Panc1 (cell line): ENCODE measurements around the gene AGPAT3. TPM values are rescaled to one million over a fixed set of nuclear protein-coding genes. Genes with fewer than 3 reads are reported as not detected.

Experiments
- ATAC-seq: fragments of 200-7000 bp; cut with Tn5 transposase; 2 replicates; pipeline ENCODE4 v1.9.1; 2020; ENCODE audit warnings: mild to moderate bottlenecking, moderate library complexity
- BruUV-seq: library from RNA; stranded (reverse); fragments of 400-500 nt; replicated peaks from 2 replicates; lab custom pipeline; 2021; lab: Mats Ljungman, UMichigan
- CTCF ChIA-PET: fragments of 300-600 bp; sonication (Branson Sonifier 250); formaldehyde crosslinking; loops from one replicate; lab custom pipeline; 2022; ENCODE audit warnings: antibody characterized with exemption; lab: Charles Lee
- POLR2A ChIA-PET: fragments of 300-600 bp; sonication (Branson Sonifier 250); formaldehyde crosslinking; loops from one replicate; lab custom pipeline; 2022; ENCODE audit warnings: antibody characterized with exemption; lab: Charles Lee
- DNase-seq: peaks from one replicate; pipeline ENCODE4 v3.0.0-alpha.2; 2010; ENCODE audit warnings: low read depth, low spot score
- H3K27ac ChIP-seq: 2 replicates; pipeline ENCODE4 v1.5.1; 2011; ENCODE audit warnings: mild to moderate bottlenecking, low read length, inconsistent platforms
- H3K27me3 ChIP-seq: fragments of 200-500 bp; sonication (Bioruptor generic); 2 replicates; pipeline ENCODE4 v1.6.0; 2014; ENCODE audit warnings: low read length, inconsistent platforms; ENCODE audit not compliant: control insufficient read depth, insufficient read depth
- H3K36me3 ChIP-seq: fragments of 200-500 bp; sonication (Bioruptor generic); 2 replicates; pipeline ENCODE4 v1.5.1; 2014; ENCODE audit warnings: inconsistent platforms, mild to moderate bottlenecking, low read length, moderate library complexity; ENCODE audit not compliant: control insufficient read depth, insufficient read depth
- H3K4me1 ChIP-seq: 2 replicates; pipeline ENCODE4 v1.5.1; 2011; ENCODE audit warnings: inconsistent platforms, mild to moderate bottlenecking, low read length, moderate library complexity; ENCODE audit not compliant: control insufficient read depth, insufficient read depth
- H3K4me3 ChIP-seq, 2 experiments: 2 replicates each; pipeline ENCODE4 v1.5.1; 2011 to 2012; ENCODE audit warnings: low read depth in 2 of 2, low read length in 2 of 2, mild to moderate bottlenecking in 2 of 2, inconsistent platforms in 1 of 2, moderate library complexity in 1 of 2
- H3K9me3 ChIP-seq: fragments of 200-500 bp; sonication (Bioruptor generic); 2 replicates; pipeline ENCODE4 v1.5.1; 2014; ENCODE audit warnings: low read depth, mild to moderate bottlenecking, inconsistent platforms, low read length, moderate library complexity; ENCODE audit not compliant: control insufficient read depth, insufficient read depth
- CTCF ChIP-seq: fragments of 450-650 bp; IDR thresholded peaks from 2 replicates; pipeline ENCODE4 v1.5.1; 2017; ENCODE audit warnings: mild to moderate bottlenecking
- POLR2AphosphoS5 ChIP-seq: IDR thresholded peaks from 2 replicates; pipeline ENCODE4 v1.6.1; 2012; ENCODE audit warnings: mild to moderate bottlenecking, low read depth, low read length, moderate library complexity
- REST ChIP-seq, 2 experiments: IDR thresholded peaks; 2 replicates each; pipeline ENCODE4 v1.6.1; 2011 to 2012; ENCODE audit warnings: low read depth in 2 of 2, control low read depth in 1 of 2, low read length in 1 of 2, mild to moderate bottlenecking in 1 of 2, moderate library complexity in 1 of 2; ENCODE audit not compliant: insufficient read depth in 1 of 2
- SIN3A ChIP-seq: IDR thresholded peaks from 2 replicates; pipeline ENCODE4 v1.6.1; 2012; ENCODE audit warnings: low read depth, mild to moderate bottlenecking, low read length, moderate library complexity, borderline replicate concordance; ENCODE audit not compliant: insufficient read depth
- TCF7L2 ChIP-seq: IDR thresholded peaks from 2 replicates; pipeline ENCODE4 v1.6.1; 2011; ENCODE audit warnings: mild to moderate bottlenecking, low read depth, low read length, inconsistent platforms
- in situ Hi-C: cut with HindIII; loops from 2 replicates; pipeline ENCODE4 v1.10.0; 2016; ENCODE audit warnings: low sequenced_read_pairs, low pct_unique_long_range_greater_than_20kb
- intact Hi-C: fragments of 100-400 bp; cut with micrococcal nuclease; formaldehyde crosslinking; loops from one replicate; pipeline ENCODE4 v1.10.0; 2022; ENCODE audit not compliant: unreplicated experiment
- total RNA-seq: library from RNA; stranded (reverse); gene quantifications from one replicate; pipeline ENCODE4 v1.2.1, GENCODE V29; 2021; ENCODE audit not compliant: unreplicated experiment

Gene AGPAT3
- total RNA-seq, 1 experiment from 2014 or later, result 40.1 TPM

GRCh38 chr21:43884012-43884860, 19.2 kb downstream of the AGPAT3 start:
- DNase-seq, result no peak
- Histone ChIP-seq H3K36me3 (no peaks in the 10 kb centered on the region), H3K27ac (no peak overlapping the region), H3K9me3 (no peaks in the 10 kb centered on the region), H3K27me3 (no peaks in the 10 kb centered on the region), H3K4me3 (no peak overlapping the region), H3K4me1 (no peaks in the 10 kb centered on the region; the same call in 1 of the 2 replicates)
- CTCF ChIA-PET, result no interaction called here
- TF ChIP-seq POLR2AphosphoS5 (no peak), CTCF (no peak), TCF7L2 (no peak), SIN3A (no peak), REST (IDR thresholded peaks at IDR 0.05; ENCODE audit: insufficient read depth in 1 of 2, low read depth in 2 of 2, low read length in 1 of 2) (no peak)
- peak; percentile 54; the same call in 1 of the 2 replicates for ATAC-seq
- intact Hi-C loops, result no loop called here
- POLR2A ChIA-PET, result no interaction called here
- in situ Hi-C loops, result no loop called here
- BruUV-seq, result no TSS peak

GRCh38 chr21:43884861-43885417, 19.9 kb downstream of the AGPAT3 start:
- in situ Hi-C loops (no loop called here), intact Hi-C loops (no loop called here)
- no peak for ATAC-seq
- H3K9me3 ChIP-seq, result no peaks in the 10 kb centered on the region
- H3K27me3 ChIP-seq, result no peaks in the 10 kb centered on the region
- no peak overlapping the region for H3K4me3 ChIP-seq
- TF ChIP-seq CTCF (no peak), TCF7L2 (no peak), REST (IDR thresholded peaks at IDR 0.05; ENCODE audit: insufficient read depth in 1 of 2, low read depth in 2 of 2, low read length in 1 of 2) (no peak), SIN3A (no peak), POLR2AphosphoS5 (no peak)
- DNase-seq, result no peak
- no peaks in the 10 kb centered on the region; the same call in 1 of the 2 replicates for H3K4me1 ChIP-seq
- ChIA-PET CTCF (interaction anchor here (0.7 kb wide), 1 partner anchor 98 kb away, joined by 6 read pairs; no protein-coding TSS in a partner anchor), POLR2A (no interaction called here)
- no peak overlapping the region for H3K27ac ChIP-seq
- H3K36me3 ChIP-seq, result no peaks in the 10 kb centered on the region
- BruUV-seq, result no TSS peak
